NCI-H1694 (cell line): ENCODE measurements around the gene MCTP1.
"Not testable (repeated sequence)": the region's sequence is repeated elsewhere in the genome, so short reads cannot be mapped to it uniquely, and the experiment has no call there.

Experiments
- DNase-seq: peaks from one replicate; lab custom pipeline; 2025; lab: John Stamatoyannopoulos, UW

Gene MCTP1

GRCh38 chr5:95181644-95182043 is 103.2 kb downstream of the MCTP1 start:
- no peak for DNase-seq

DNA sequence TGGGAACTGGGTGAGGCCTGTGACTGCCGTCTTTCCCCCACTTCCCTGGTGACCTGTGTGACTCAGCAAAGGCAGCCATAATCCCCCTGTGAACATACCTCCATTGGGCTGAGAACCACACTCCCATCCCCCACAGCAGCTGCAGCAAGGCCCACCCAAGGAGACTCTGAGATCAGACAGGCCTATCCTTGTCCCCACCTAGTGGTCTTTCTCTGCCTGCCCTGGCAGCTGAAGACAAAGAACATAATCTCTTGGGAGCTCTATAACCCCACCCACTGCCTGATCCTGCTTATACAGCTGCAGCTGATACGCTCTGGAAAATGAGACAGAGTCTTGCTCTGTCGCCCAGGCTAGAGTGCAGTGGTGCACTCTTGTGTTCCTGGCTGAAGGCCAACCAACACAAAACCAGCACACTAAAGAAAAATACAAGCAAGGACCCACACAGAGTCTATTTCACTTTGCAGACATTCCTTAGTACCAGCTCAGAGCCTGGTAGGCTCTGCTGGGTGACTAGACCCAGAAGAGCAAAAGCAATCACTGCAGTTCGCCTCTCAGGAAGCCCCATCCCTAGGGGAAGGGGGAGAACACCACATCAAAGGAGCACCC is 106.7 kb downstream of the MCTP1 start:
- DNase-seq = no peak

DNA sequence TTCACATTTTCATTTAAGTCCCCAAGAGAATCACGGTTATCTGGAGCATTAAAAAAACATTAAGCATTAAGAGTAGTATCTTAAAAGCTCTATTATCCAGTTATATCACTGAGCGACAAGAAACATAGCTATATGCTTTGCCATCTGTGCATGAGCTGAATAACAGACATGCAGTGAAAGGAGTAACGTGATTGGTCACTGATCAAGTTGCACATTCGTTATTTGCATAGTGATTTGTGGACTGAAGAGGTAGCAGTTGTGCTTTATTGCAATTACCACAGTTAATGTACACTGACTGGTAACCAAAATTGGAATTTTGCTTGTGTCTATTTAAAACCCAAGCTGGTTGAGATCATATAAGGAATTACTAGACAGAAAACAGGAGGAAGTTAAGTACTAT is 107.4 kb downstream of the MCTP1 start:
- no peak for DNase-seq

DNA sequence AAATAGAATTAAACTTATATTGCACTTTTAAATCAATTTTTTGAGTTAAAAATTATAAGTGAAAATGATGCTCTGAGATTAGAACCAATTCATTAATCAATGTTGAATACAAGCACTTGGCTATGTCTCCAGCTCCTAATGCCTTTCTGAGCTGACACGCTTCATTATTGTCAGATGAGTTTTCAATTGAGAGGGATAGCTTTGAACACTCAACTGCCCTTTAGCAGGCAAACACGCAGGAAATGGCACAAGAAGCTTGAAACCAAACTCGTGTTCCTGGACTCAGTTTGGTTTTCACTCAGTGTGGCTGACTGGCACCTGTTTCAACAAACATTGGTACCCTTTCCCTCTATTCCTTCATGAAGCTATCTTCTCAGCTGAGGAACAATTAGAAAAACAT is 109.8 kb downstream of the MCTP1 start:
- no peak for DNase-seq

- no peak for DNase-seq
Measured at GRCh38 chr5:95172659-95173058, 112.2 kb downstream of the MCTP1 start.

DNA sequence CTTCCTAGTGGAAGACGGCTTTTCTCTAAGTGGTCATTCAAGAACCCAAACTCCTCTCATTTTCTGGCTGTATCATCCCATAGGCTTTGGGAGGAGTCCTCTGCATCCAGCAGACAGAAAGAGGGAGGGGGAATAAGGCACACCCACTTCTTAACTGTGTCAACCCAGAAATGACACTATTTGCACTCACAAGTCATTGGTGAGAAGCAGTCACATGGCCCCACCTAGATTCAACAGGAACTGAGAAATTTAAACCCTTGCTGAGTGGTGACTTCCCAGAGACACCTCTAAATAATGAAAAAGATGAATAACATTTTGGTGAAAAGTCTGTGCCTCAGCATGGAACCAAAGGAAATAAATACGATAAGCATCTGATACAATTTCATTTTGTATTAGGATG is 120.0 kb downstream of the MCTP1 start:
- DNase-seq = no peak

GRCh38 chr5:95163079-95163478 is 121.8 kb downstream of the MCTP1 start:
- DNase-seq = no peak

DNA sequence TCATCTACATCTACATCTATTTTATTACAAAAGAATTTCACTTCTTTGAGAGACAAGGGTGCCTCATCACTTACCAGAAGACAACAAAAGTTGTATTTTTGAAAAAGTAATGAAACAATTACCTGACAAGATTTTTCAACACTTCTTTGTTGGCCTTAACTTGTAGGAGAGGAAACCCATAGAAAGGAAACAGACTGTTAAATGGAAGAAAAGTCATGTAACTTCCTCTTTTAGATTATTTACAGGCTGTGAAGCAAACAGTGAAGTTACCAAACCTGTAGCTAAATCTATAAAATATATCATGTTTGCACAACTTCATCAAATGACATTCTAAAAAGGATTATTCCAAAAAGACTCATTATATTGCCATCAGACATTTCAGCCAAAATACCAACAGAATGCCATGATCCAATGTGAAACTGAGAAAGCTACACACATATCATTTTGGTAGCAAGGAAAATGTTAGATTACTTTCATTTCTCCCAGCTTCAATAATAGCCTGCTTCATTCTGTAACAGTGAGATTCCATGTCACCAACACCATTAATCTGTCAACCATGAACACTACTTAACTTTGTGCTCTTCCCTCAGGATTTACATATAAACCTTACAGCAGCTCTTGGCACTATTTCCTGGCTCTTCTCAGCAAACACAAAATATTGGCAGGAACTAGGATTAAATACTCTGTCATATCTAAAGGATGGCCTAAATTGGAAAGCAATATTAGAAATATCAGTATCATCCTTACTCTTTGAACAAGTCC is 122.5 kb downstream of the MCTP1 start:
- DNase-seq = peak; percentile 2

DNA sequence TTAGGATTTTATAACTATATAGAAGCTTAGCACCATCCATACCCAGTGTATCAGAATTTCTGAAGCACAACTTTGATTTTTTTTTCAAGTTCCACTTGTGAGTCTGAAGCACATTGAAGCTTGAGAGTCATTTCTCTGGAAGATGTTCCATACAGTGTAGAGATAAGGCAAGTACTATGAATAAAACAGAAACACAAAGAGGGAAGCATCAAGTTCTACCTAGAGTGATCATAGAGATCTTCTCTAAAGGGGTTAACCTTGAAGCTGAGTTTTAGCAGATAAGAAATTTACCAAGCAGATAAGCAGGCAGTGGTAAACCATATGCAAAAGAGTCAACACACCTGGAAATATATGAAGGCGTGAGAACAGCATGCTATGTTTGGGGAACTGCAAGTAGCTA is 125.3 kb downstream of the MCTP1 start:
- no peak for DNase-seq

DNA sequence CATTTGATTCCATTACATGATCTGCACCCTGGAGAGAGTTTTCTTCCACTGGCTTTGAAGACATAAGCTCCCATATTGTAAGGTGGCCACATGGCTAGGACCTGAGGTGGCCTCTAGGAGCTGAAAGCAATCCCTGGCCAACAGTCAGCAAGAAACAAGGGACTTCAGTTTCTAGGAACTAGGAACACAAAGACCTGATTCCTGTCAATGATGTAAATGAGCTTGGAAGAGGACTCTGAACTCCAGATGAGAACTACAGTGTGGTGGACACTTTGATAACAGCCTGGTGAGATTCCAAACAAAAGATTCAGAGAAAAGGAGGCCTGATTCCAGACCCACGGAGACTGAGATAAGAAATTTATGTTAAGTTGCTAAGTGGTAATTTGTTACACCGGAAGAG is 129.0 kb downstream of the MCTP1 start:
- DNase-seq = no peak

DNA sequence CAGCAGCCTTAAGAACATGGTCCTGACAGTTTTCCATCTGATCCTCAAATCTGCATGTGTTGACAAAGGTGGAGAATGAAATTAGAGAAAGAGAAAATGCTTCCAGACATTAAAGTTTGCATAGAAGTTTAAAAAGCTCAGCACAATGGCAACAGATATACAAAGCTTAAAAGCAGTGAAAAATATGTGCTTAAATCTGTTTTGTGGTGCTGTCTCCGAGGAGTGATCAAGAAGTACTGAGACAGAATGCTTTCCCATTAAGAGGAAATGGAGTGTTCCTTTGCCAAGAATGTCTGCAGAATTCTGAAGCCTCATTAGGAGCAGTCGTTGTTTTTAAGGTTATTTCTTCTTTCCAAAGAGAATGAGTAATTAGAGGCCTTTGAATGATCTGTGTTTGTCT is 131.4 kb downstream of the MCTP1 start:
- no peak for DNase-seq

DNA sequence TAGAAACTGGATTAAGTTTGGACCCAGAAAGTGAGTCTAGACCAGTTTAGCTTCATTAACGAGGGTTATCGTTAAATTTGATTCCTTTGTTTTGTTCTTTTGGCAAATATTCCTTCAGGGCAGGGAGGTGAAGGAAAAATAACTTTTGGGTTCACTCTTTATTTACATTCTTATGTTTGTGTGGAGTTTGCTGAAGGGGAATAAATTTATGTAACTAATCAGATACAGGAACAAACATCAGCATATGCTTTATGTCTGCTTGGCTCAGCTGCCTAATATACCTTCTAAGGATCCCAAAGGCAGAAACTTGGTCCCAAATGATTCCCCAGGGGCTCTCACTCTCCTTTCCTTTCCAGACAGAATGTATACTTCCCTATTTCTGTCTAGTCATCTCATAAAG is 132.4 kb downstream of the MCTP1 start:
- no peak for DNase-seq

GRCh38 chr5:95152131-95152530 is 132.8 kb downstream of the MCTP1 start:
- DNase-seq = no peak

DNA sequence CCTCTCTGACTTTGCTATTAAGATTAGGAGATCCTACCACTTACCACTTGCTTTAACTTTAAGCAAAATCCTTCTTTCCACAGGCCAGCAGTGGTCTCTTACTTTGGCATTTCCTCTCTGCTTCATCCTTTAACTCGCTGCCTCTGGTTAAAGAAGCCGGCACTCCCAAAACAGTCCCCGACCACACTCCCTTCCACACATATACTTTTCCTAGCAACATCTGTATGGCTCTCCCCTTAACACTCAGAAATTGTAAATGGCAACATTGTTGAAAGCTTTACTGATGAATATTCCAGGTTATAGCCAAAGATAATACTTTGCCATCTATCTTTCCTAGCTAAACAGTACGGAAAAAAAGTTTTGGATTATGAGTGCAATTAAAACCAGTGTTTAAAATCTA is 133.2 kb downstream of the MCTP1 start:
- no peak for DNase-seq

DNA sequence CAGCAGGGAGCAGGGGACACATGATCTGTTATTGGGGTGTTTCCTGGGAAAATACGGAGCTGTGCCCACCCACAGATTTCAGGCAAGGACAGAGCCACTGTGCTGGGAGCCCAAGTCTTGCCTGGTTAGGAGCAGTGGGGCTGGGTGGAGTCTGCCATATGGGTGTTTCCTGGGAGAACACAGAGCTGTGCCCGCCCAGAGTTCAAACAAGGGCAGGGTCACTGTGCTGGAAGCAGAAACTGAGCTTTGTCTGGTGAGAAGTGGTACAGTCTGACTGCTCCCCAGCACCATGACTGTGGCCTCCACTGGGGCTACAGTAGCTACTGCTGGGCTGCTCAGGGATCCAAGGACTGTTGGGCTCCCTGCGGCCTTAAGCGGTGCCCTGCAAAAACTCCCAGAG is 135.5 kb downstream of the MCTP1 start:
- DNase-seq = no peak

GRCh38 chr5:95148453-95148852 is 136.4 kb downstream of the MCTP1 start:
- DNase-seq = no peak

DNA sequence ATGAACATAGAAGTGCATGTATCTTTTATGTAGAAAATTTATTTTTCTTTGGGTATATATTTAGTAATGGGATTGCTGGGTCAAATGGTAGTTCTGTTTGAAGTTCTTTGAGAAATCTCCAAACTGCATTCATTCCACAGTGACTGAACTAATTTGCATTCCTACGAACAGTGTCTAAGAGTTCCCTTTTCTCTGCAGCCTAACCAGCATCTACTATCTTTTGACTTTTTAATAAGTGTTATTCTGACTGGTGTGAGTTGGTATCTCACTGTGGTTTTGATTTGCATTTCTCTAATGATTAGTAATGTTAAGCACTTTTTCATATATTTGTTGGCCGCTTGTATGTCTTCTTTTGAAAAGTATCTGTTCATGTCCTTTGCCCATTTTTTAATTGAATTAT is 141.0 kb downstream of the MCTP1 start:
- DNase-seq = not testable (repeated sequence)

DNA sequence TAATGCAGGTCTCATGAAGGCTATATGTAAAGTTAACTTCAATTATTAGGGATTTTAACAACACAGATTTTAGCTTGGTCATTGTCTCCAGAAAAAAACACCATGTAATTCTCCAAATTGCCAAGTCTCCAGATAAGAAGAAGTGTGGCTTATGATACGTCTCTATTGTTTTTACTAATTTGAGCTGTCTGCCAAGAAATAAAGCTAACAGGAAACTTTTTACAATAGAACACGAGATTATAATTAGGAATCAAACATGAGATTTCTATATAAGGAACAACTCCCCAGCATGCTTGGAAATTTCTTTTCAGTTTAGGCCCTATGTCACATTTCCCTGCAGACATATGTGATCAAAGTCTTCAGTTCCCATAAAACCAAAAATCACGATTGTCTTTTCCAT is 142.7 kb downstream of the MCTP1 start:
- no peak for DNase-seq

- DNase-seq = no peak
Measured at GRCh38 chr5:95141141-95141540, 143.8 kb downstream of the MCTP1 start.

DNA sequence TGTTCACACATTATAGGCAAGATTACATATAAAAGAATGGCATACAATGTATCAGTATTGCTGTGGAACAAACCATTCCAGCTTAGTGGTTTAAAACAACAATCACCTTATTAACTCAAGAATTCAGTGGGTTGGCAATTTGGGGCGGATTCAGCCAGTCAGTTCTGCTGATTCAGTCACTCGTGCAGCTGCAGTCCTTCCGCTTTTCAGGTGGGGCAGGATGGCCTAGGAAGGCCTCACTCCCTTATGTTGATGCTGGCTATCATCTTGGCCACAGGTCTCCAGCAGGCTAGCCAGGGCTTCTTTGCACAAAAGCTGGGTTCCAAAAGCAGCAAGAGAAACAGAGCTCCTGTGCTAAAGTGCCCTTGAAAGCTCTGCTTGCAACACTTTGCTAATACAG is 150.6 kb downstream of the MCTP1 start:
- no peak for DNase-seq

GRCh38 chr5:95132096-95132495 is 152.8 kb downstream of the MCTP1 start:
- no peak for DNase-seq

DNA sequence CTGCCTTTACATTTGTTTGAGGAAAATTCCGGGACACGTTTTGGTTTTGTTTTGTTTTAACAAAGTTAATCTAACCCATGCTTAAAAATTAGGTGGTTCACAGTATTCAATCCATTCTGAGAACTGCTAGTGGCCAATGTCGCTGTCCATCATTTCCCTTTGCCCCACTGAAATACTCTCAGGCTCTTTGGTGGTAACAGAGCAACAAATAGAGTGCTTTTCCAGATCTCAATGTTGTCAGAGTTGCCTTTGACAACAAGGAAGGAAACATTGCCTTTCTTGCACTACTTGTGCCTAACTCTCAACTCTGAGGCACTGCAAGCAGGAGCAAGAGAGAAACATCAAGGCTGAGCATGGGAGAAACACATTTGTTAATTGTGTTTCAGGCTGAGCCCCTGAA is 154.0 kb downstream of the MCTP1 start:
- no peak for DNase-seq

DNA sequence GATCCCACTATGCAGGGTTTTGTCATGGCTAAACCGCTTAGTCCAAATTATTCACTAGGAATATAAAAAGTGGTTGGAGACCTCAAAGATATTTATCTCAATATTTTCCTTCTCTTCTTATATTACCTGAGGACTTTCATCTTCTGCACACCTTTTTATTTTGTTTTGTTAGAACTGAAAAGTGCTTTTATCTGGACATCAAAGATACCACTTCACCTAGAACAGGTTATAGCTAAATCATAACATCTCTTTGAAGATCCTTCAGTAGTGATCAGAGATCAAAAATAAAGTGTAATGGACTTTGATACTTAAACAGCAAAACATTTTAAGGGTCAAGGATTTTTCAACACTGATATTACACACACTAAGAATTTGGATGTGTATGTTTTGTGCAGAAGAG is 160.2 kb downstream of the MCTP1 start:
- DNase-seq = no peak

DNA sequence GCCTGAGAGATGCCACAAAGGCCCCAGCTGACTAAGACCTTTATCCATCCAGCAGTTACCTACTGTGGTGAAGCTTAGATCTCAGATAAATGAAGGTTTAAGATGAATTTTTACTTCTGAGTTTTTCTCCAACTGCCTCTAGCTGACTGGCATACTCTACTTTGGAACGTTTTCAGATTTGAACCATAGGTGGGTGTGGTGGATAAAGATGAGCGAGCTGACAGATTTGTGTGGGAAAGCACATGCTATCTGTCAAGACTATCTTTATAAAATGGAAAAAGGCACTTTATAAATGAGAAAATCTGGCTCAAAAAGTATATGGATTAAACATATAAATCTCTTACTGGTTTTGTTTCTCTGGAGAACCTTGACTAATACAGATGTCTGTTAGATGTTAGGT is 160.8 kb downstream of the MCTP1 start:
- no peak for DNase-seq
